K562 (cell line): ENCODE measurements around the gene TLX2. TPM values are rescaled to one million over a fixed set of nuclear protein-coding genes. Genes with fewer than 3 reads are reported as not detected.

Experiments
- CUX1 ChIP-seq: fragments of 200-800 bp; sonication (Bioruptor generic); IDR thresholded peaks from 2 replicates; pipeline ENCODE4 v1.6.1; 2016; ENCODE audit warnings: missing genetic modification characterization, missing compliant biosample characterization
- GTF3C2 ChIP-seq: IDR thresholded peaks from 3 replicates; pipeline ENCODE4 v1.6.1; 2011; ENCODE audit warnings: borderline replicate concordance, mild to moderate bottlenecking, moderate library complexity; ENCODE audit not compliant: insufficient read length; ENCODE audit errors: extremely low read depth
- HDAC8 ChIP-seq: fragments of 450-650 bp; IDR thresholded peaks from 2 replicates; pipeline ENCODE4 v1.6.1; 2016; ENCODE audit warnings: mild to moderate bottlenecking, missing genetic modification characterization, moderate library complexity, missing compliant biosample characterization
- HIVEP1 ChIP-seq: fragments of 250-450 bp; sonication (Bioruptor Pico); IDR thresholded peaks from 2 replicates; pipeline ENCODE4 v1.4.0; 2020; ENCODE audit warnings: mild to moderate bottlenecking
- HNRNPK ChIP-seq: fragments of 200-400 bp; formaldehyde crosslinking; IDR thresholded peaks from one replicate; pipeline ENCODE4 v1.6.1; 2018; ENCODE audit warnings: mild to moderate bottlenecking, low read depth, low read length; ENCODE audit not compliant: poor library complexity, severe bottlenecking
- MEIS2 ChIP-seq: fragments of 450-650 bp; IDR thresholded peaks from 2 replicates; pipeline ENCODE4 v1.6.1; 2014; ENCODE audit warnings: mild to moderate bottlenecking; ENCODE audit not compliant: partially characterized antibody
- NCOA6 ChIP-seq: fragments of 450-650 bp; IDR thresholded peaks from 2 replicates; pipeline ENCODE4 v1.6.1; 2017; ENCODE audit warnings: mild to moderate bottlenecking
- NR0B1 ChIP-seq: fragments of 450-650 bp; IDR thresholded peaks from one replicate; pipeline ENCODE4 v1.6.1; 2018; ENCODE audit warnings: mild to moderate bottlenecking, moderate library complexity; ENCODE audit not compliant: partially characterized antibody
- PCBP1 ChIP-seq: fragments of 200-400 bp; formaldehyde crosslinking; IDR thresholded peaks from 2 replicates; pipeline ENCODE4 v1.6.1; 2018; ENCODE audit warnings: mild to moderate bottlenecking, low read depth, low read length; ENCODE audit not compliant: poor library complexity, severe bottlenecking
- RUNX1 ChIP-seq: sonication (generic); IDR thresholded peaks from 2 replicates; pipeline ENCODE4 v1.6.1; 2016; ENCODE audit warnings: antibody characterized with exemption, low read depth
- SAFB2 ChIP-seq: fragments of 200-400 bp; formaldehyde crosslinking; IDR thresholded peaks from 2 replicates; pipeline ENCODE4 v1.6.1; 2018; ENCODE audit warnings: borderline replicate concordance, low read length, low read depth, moderate library complexity; ENCODE audit not compliant: severe bottlenecking
- YBX1 ChIP-seq: fragments of 450-650 bp; IDR thresholded peaks from 2 replicates; pipeline ENCODE4 v1.7.1; 2016; ENCODE audit warnings: mild to moderate bottlenecking
- ZFPM2 ChIP-seq: fragments of 250-450 bp; sonication (Bioruptor Pico); IDR thresholded peaks from 2 replicates; pipeline ENCODE4 v1.5.1; 2022; ENCODE audit warnings: mild to moderate bottlenecking
- ZKSCAN8 ChIP-seq: fragments of 200-800 bp; sonication (Bioruptor generic); IDR thresholded peaks from 2 replicates; pipeline ENCODE4 v1.6.1; 2016; ENCODE audit warnings: missing genetic modification characterization, missing compliant biosample characterization
- ZNF830 ChIP-seq: fragments of 250-450 bp; sonication (Bioruptor Pico); IDR thresholded peaks from 2 replicates; pipeline ENCODE4 v1.5.0; 2021; ENCODE audit warnings: mild to moderate bottlenecking
- polyA plus RNA-seq, 8 experiments: library from polyadenylated mRNA; depleted of rRNA in 4 of 8; stranded (reverse) in 5 of 8; unstranded in 3 of 8; fragments of >200 nt; fragmentation: Nextera tagmentation in 2 of 8; fragmentation: Illumina TruSeq in 1 of 8; extraction: Ambion mirVana in 2 of 8; extraction: Trizol in 1 of 8; gene quantifications; 2 replicates each; pipeline versions ENCODE4 v1.2.1 to v1.2.3, GENCODE V29; 2011 to 2014; ENCODE audit warnings: inconsistent platforms in 1 of 8, missing spikeins in 1 of 8
- total RNA-seq, 7 experiments: library from RNA; depleted of rRNA in 6 of 7; stranded (reverse); fragments of >200 nt in 6 of 7; fragmentation: Illumina TruSeq in 2 of 7; extraction: Trizol in 2 of 7; gene quantifications; 2 replicates each; pipeline versions ENCODE4 v1.2.1 to v1.2.3, GENCODE V29; 2011 to 2021; ENCODE audit warnings: low replicate concordance in 1 of 7

The TLX2 gene
- total and polyA plus RNA-seq, 9 of the 15 experiments (the other 6 are each of a cell fraction or from before 2014, with no cell fraction given): not detected

GRCh38 chr2:74482801-74483674, 31.2 kb upstream of the TLX2 start, which contains the start of the genes CCDC142 and TTC31 (continued):
- TF ChIP-seq NR0B1 (no peak), CUX1 (no peak), ZNF830 (CRISPR knock-in tag) (no peak), YBX1 (no peak), NCOA6 (no peak), PCBP1 (no peak), MEIS2 (no peak), HNRNPK (no peak), GTF3C2 (no peak), SAFB2 (no peak), RUNX1 (no peak; the same call in 1 of the 2 replicates), ZKSCAN8 (CRISPR knock-in tag) (no peak), HIVEP1 (CRISPR knock-in tag) (no peak), HDAC8 (tag) (no peak), ZFPM2 (CRISPR knock-in tag) (no peak)
